Measurements from ENCODE around the gene TXNDC5. TPM values are rescaled to one million over a fixed set of nuclear protein-coding genes. Genes with fewer than 3 reads are reported as not detected.

The TXNDC5 gene
- total RNA-seq = 100 to 1,000 TPM in 1 of 2 donors, 10 to 100 TPM in 1; 84.3 to 172 TPM

DNA sequence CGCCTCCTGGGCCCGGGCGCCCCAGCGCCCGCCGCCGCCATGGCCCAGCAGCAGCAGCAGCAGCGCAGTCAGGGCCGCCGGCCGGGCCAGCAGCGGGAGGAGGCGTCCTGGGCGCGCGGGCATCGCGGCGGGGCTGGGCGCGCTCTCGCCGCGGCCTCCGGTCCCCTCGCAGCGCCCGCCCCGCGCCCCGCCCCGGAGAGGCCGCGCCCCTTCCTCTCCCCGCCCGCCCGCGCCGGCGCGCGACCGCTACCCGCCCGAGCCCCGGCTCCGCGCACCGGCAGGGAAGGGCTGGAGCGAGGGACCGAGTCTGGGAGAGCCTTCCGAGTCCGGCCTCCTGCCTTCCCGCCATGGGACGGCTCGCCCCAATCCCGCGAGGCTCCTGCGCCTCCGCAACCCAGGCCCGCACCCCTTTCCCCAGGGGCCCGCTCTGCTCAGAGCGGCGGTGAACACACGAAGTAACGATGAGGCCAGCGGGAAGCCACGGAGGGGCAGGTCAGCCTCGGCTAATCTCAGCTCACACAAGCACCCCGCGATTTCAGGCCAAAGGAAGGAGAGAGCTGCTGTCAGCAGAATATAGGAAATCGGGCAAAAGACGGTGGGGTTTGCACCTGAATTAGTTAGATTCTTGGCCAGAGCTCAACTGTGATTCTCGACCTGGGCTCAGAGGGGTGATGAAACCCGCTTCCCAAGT lies at the start of gene TXNDC5:
Gene TXNDC5, minus strand, starts transcription at position 135 of the 691 bp plus-strand sequence. Its CDS starts 12 bp downstream, at position 123.

Other genes with a start within 250 kb of the TXNDC5 start
- not detected for gene BMP6, start 184.7 kb downstream of the TXNDC5 start, total RNA-seq
- 10 to 100 TPM in 1 of 2 donors, 1 to 10 TPM in 1; 9.6 to 10.3 TPM for gene BLOC1S5, start 153.6 kb upstream of the TXNDC5 start, total RNA-seq
- 10 to 100 TPM; 34.4 to 51.0 TPM for gene EEF1E1, start 191.8 kb upstream of the TXNDC5 start, total RNA-seq